HG03565 (cell line): Measurements from ENCODE around the gene FAM174C.
"Not testable (repeated sequence)": the region's sequence is repeated elsewhere in the genome, so short reads cannot be mapped to it uniquely, and the experiment has no call there.

ENCODE experiments used
- ATAC-seq: cut with Tn5 transposase; IDR thresholded peaks from one replicate; pipeline ENCODE4 v1.9.1; 2021; ENCODE audit warnings: mild to moderate bottlenecking, moderate library complexity; ENCODE audit not compliant: unreplicated experiment

The FAM174C gene

GRCh38 chr19:1296575-1297271 is 21.4 kb downstream of the FAM174C start:
- no peak for ATAC-seq

- no peak for ATAC-seq
Observed at GRCh38 chr19:1298235-1298634, 22.9 kb downstream of the FAM174C start.

- ATAC-seq = no peak
Observed at GRCh38 chr19:1299801-1300200, 24.5 kb downstream of the FAM174C start.

- no peak for ATAC-seq
Observed at GRCh38 chr19:1300744-1301490, 25.6 kb downstream of the FAM174C start.

- no peak for ATAC-seq
Observed at GRCh38 chr19:1302533-1303239, 27.4 kb downstream of the FAM174C start.

GRCh38 chr19:1304197-1304924 is 29.0 kb downstream of the FAM174C start:
- no peak for ATAC-seq

GRCh38 chr19:1305354-1305753 is 30.0 kb downstream of the FAM174C start:
- ATAC-seq = not testable (repeated sequence)

- no peak for ATAC-seq
Observed at GRCh38 chr19:1307320-1307719, 32.0 kb downstream of the FAM174C start.

- ATAC-seq = no peak
Observed at GRCh38 chr19:1307755-1308303, 32.5 kb downstream of the FAM174C start.

- no peak for ATAC-seq
Observed at GRCh38 chr19:1308718-1309117, 33.4 kb downstream of the FAM174C start.

GRCh38 chr19:1309977-1310852 is 34.9 kb downstream of the FAM174C start:
- no peak for ATAC-seq

- ATAC-seq = no peak
Observed at GRCh38 chr19:1310853-1311180, 35.5 kb downstream of the FAM174C start.

GRCh38 chr19:1311543-1312091 is 36.3 kb downstream of the FAM174C start:
- ATAC-seq = no peak

GRCh38 chr19:1312767-1313694 is 37.7 kb downstream of the FAM174C start:
- ATAC-seq = no peak

- no peak for ATAC-seq
Observed at GRCh38 chr19:1313695-1314613, 38.6 kb downstream of the FAM174C start.

- no peak for ATAC-seq
Observed at GRCh38 chr19:1315470-1316166, 40.3 kb downstream of the FAM174C start.

- no peak for ATAC-seq
Observed at GRCh38 chr19:1316466-1316865, 41.1 kb downstream of the FAM174C start.
